Brain microvascular endothelial cell (primary cell): ENCODE measurements around the gene PLEKHA4.
"Not testable (repeated sequence)": the region's sequence is repeated elsewhere in the genome, so short reads cannot be mapped to it uniquely, and the experiment has no call there.

Experiments used
- DNase-seq: peaks from one replicate; pipeline ENCODE4 v3.0.0-alpha.2; 2020
- H3K27ac ChIP-seq: fragments of 250-450 bp; sonication (Bioruptor Pico); 2 replicates; pipeline ENCODE4 v1.5.1; 2020; ENCODE audit warnings: mild to moderate bottlenecking, moderate library complexity
- H3K27me3 ChIP-seq: fragments of 250-450 bp; sonication (Bioruptor Pico); replicated peaks from 2 replicates; pipeline ENCODE4 v1.5.1; 2020; ENCODE audit warnings: mild to moderate bottlenecking
- H3K36me3 ChIP-seq: fragments of 250-450 bp; sonication (Bioruptor Pico); replicated peaks from 2 replicates; pipeline ENCODE4 v1.5.1; 2020; ENCODE audit warnings: mild to moderate bottlenecking
- H3K4me3 ChIP-seq: 2 replicates; pipeline ENCODE4 v1.5.1; 2011; ENCODE audit warnings: low read depth, mild to moderate bottlenecking, control low read depth, low read length, moderate library complexity
- CTCF ChIP-seq: IDR thresholded peaks from 2 replicates; pipeline ENCODE4 v1.5.1; 2011; ENCODE audit warnings: low read depth, mild to moderate bottlenecking, moderate library complexity, low read length, control low read depth, inconsistent platforms; ENCODE audit errors: missing control alignments
- in situ Hi-C: cut with HindIII; loops from 2 replicates; pipeline ENCODE4 v1.10.0; 2017; ENCODE audit warnings: low sequenced_read_pairs, low pct_ligation_motif_present

The PLEKHA4 gene

DNA sequence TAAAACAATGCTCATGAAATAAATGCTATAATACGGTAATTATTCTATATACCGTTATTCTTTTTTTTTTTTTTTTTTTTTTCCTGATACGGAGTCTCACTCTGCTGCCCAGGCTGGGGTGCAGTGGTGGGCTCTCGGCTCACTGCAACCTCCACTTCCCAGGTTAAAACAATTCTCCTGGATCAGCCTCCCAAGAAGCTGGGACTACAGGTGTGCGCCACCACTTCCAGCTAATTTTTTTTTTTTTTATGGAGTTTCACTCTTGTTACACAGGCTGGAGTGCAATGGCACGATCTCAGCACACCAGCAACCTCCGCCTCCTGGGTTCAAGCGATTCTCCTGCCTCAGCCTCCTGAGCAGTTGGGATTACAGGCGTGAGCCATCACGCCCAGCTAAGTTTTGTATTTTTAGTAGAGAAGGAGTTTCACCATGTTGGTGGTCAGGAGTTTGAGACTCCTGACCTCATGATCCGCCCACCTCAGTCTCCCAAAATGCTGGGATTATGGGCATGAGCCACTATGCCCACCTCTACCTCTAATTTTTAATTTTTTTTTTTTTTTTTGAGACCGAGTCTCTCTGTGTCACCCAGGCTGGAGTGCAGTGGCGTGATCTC is 10.7 kb upstream of the PLEKHA4 start:
- Histone ChIP-seq H3K4me3 (no peak overlapping the region), H3K36me3 (peaks cover 37% of the 10 kb centered on the region), H3K27ac (no peak overlapping the region), H3K27me3 (no peaks in the 10 kb centered on the region)
- TF ChIP-seq CTCF: no peak
- DNase-seq: no peak
- in situ Hi-C loops: no loop called here

GRCh38 chr19:48878196-48879024 is 10.0 kb upstream of the PLEKHA4 start:
- TF ChIP-seq CTCF: no peak
- H3K27ac ChIP-seq: no peak overlapping the region
- peaks cover 44% of the 10 kb centered on the region for H3K36me3 ChIP-seq
- DNase-seq: peak; percentile 54
- in situ Hi-C loops: no loop called here
- no peaks in the 10 kb centered on the region for H3K27me3 ChIP-seq
- no peak overlapping the region for H3K4me3 ChIP-seq

DNA sequence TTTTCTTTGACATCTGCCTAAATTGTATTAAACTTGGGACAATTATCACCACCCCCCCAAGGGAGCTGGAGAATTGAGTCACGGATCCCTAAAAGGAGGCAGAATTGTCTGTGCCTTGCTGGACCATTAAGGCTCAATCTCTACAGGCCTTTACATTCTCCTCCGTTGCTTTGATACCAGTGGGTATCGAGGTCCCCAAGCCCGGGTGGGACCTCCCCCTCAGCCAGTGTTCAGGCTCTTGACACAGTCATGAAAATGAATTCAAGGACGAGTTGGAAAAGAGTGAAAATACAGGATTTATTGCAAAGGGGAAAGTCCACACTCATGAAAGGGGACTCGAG is 9.4 kb upstream of the PLEKHA4 start:
- Histone ChIP-seq H3K4me3 (no peak overlapping the region), H3K36me3 (peaks cover 48% of the 10 kb centered on the region), H3K27ac (no peak overlapping the region), H3K27me3 (no peaks in the 10 kb centered on the region)
- DNase-seq: no peak
- in situ Hi-C loops: no loop called here
- no peak for TF ChIP-seq CTCF

DNA sequence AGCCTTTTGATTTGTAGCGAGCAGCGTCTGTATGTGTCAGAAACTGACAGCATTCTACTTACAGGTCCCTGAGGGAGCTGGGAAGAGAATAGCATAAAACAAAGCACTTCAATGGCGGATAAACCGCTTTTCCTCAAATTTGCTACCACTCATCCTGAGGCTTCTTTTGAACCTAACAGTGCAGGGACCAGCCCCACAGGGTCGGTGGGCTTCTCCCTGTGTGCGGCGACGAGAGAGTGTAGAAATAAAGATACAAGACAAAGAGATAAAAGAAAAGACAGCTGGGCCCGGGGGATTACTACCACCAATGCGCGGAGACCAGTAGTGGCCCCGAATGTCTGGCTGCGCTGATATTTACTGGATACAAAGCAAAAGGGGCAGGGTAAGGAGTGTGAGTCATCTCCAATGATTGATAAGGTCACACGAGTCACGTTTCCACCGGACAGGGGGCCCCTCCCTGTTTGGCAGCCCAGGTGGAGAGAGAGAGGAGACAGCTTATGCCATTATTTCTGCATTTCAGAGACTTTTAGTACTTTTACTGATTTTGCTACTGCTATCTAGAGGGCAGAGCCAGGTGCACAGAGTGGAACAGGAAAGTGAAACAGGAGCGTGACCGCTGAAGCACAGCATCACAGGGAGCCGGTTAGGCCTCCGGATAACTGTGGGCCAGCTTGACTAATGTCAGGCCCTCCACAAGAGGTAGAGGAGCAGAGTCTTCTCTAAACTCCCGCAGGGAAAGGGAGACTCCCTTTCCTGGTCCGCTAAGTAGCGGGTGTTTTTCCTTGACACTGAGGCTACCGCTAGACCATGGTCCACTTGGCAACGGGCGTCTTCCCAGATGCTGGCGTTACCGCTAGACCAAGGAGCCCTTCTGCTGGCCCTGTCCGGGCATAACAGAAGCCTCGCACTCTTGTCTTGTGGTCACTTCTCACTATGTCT is 7.9 kb upstream of the PLEKHA4 start:
- peaks cover 53% of the 10 kb centered on the region for H3K36me3 ChIP-seq
- peak overlapping the region; percentile 100 for H3K27ac ChIP-seq
- DNase-seq, in situ Hi-C loops, H3K27me3 ChIP-seq: not testable (repeated sequence)
- H3K4me3 ChIP-seq: peak overlapping the region; percentile 100

DNA sequence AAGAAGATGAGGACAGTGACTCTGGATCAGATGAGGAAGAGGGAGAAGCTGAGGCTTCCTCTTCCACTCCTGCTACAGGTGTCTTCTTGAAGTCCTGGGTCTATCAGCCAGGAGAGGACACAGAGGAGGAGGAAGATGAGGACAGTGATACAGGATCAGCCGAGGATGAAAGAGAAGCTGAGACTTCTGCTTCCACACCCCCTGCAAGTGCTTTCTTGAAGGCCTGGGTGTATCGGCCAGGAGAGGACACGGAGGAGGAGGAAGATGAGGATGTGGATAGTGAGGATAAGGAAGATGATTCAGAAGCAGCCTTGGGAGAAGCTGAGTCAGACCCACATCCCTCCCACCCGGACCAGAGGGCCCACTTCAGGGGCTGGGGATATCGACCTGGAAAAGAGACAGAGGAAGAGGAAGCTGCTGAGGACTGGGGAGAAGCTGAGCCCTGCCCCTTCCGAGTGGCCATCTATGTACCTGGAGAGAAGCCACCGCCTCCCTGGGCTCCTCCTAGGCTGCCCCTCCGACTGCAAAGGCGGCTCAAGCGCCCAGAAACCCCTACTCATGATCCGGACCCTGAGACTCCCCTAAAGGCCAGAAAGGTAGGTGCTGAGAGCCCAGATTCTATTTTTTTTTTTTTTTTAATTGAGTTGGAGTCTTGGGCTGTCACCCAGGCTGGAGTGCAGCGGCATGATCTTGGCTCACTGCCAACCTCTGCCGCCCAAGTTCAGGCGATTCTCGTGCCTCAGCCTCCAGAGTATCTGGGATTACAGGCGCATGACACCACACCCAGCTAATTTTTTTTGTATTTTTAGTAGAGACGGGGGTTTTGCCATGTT is 6.1 kb upstream of the PLEKHA4 start:
- no peak for TF ChIP-seq CTCF
- peak; percentile 51 for DNase-seq
- peak overlapping the region; percentile 100 for H3K4me3 ChIP-seq
- no peaks in the 10 kb centered on the region for H3K27me3 ChIP-seq
- peak overlapping the region; percentile 100 for H3K27ac ChIP-seq
- H3K36me3 ChIP-seq: peaks cover 53% of the 10 kb centered on the region
- in situ Hi-C loops: no loop called here
